Type B pancreatic cell (in vitro differentiated cells): Measurements from ENCODE around the gene LZTFL1. TPM values are rescaled to one million over a fixed set of nuclear protein-coding genes. Genes with fewer than 3 reads are reported as not detected.

Experiments used
- DNase-seq: peaks from one replicate; pipeline ENCODE4 v3.0.0; 2021; ENCODE audit warnings: mixed read lengths; ENCODE audit not compliant: unreplicated experiment; ENCODE audit errors: extremely low spot score
- H3K27ac Mint-ChIP-seq: 2 replicates; pipeline ENCODE4 v1.8.0; 2021; ENCODE audit warnings: mild to moderate bottlenecking, mixed read lengths
- H3K27me3 Mint-ChIP-seq: 2 replicates; pipeline ENCODE4 v1.8.0; 2021; ENCODE audit warnings: mixed read lengths
- H3K36me3 Mint-ChIP-seq: 2 replicates; pipeline ENCODE4 v1.8.0; 2021; ENCODE audit warnings: mixed read lengths
- H3K4me1 Mint-ChIP-seq: one replicate; pipeline ENCODE4 v1.8.0; 2021; ENCODE audit warnings: mixed read lengths; ENCODE audit not compliant: unreplicated experiment
- H3K4me3 Mint-ChIP-seq: 2 replicates; pipeline ENCODE4 v1.8.0; 2021; ENCODE audit warnings: mild to moderate bottlenecking, mixed read lengths
- H3K9me3 Mint-ChIP-seq: 2 replicates; pipeline ENCODE4 v1.8.0; 2021; ENCODE audit warnings: mixed read lengths
- total RNA-seq: library from RNA; stranded (reverse); gene quantifications from 2 replicates; pipeline ENCODE4 v1.2.1, GENCODE V29; 2021; ENCODE audit warnings: low replicate concordance
- TF ChIP-seq, protein P1 (sequence below): fragments of 200-600 bp; sonication (generic); conservative IDR thresholded peaks from 2 replicates; pipeline ENCODE4 v1.5.0; 2021; ENCODE audit warnings: antibody characterized with exemption, mild to moderate bottlenecking

Gene LZTFL1
- total RNA-seq, 1 donor from 2014 or later: 36.0 TPM

DNA sequence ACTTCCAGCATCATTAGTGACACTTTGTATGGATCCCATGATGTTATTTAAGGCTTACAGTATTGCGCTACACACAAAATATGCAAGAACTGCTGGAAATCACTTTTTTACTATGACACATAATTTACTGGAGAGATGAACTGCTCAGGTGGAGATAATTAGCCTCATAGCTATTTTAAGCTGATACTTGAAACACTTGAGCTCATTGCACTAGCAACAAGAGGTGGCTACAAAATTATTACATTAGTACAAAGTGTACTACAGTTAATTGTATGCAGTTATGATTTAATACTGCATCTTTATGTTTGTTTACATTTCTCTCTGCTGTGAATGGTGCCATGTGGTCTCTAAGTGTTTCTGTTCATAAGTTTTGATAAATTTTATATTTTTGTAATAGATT is 6.5 kb upstream of the LZTFL1 start:
- Mint-ChIP-seq H3K4me3 (no peak overlapping the region), H3K27me3 (peaks cover 90% of the 10 kb centered on the region), H3K9me3 (no peaks in the 10 kb centered on the region), H3K36me3 (no peaks in the 10 kb centered on the region), H3K4me1 (no peaks in the 10 kb centered on the region), H3K27ac (no peak overlapping the region)
- TF ChIP-seq, protein P1, sequence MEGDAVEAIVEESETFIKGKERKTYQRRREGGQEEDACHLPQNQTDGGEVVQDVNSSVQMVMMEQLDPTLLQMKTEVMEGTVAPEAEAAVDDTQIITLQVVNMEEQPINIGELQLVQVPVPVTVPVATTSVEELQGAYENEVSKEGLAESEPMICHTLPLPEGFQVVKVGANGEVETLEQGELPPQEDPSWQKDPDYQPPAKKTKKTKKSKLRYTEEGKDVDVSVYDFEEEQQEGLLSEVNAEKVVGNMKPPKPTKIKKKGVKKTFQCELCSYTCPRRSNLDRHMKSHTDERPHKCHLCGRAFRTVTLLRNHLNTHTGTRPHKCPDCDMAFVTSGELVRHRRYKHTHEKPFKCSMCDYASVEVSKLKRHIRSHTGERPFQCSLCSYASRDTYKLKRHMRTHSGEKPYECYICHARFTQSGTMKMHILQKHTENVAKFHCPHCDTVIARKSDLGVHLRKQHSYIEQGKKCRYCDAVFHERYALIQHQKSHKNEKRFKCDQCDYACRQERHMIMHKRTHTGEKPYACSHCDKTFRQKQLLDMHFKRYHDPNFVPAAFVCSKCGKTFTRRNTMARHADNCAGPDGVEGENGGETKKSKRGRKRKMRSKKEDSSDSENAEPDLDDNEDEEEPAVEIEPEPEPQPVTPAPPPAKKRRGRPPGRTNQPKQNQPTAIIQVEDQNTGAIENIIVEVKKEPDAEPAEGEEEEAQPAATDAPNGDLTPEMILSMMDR: no peak
- DNase-seq: no peak

DNA sequence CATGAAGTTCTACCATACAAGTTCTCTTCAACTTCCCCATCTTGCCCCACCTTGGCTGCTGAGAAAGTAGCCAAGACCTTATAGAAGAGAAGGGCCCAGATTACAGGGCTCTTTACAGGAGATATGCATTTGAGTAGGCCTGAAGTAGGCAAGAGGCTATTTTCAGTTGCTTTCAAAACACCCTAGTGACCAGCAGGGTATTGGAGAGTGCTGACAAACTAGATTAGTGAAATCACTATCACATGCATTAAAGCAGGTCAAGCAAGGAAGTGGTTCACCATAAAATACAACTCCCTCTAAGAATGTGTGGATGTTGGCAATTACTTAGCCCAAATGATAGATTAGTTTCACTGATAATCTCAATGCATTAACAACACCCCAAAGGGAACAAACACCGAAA is 2.7 kb upstream of the LZTFL1 start:
- peaks cover 6% of the 10 kb centered on the region for H3K4me1 Mint-ChIP-seq
- H3K9me3 Mint-ChIP-seq: no peaks in the 10 kb centered on the region
- no peak for DNase-seq
- no peak overlapping the region for H3K4me3 Mint-ChIP-seq
- peaks cover 59% of the 10 kb centered on the region for H3K27me3 Mint-ChIP-seq
- TF ChIP-seq, protein P1: no peak
- H3K36me3 Mint-ChIP-seq: peaks cover 3% of the 10 kb centered on the region
- no peak overlapping the region for H3K27ac Mint-ChIP-seq

DNA sequence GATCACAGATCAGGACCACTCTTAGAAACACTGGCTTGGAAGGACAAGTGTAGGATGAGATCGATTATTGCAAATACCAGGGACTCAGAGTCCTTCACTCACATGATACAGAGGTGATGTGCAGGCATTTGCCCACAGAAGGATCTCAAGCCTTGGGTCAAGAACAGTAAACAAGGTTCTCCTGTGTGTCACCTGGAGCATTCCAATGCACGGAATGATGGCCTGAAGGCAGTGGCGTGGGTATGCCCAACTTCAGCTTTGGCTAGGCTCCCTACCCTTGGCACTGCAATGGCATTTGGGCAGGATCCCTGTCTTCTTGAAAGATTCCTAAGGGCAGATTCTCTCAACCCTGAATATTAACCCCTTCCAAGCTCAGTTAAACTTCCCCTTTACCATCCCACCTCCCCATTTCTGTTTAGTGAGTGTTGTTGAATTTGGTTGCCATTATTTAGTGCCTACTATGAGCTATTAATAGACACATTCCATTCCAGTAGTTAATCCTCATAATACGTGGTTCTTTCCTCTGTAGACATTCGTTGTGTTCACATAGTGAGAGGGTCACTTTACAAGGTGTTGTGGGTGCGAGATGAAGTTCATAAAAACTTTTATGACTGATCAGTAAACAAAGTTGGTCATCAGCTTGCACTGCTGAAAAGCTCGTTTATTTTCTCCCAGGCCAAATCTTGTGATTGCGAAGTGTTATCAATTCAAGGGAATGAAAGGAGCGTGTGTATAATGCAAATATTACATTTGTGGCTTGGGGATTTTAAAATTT is 1.1 kb upstream of the LZTFL1 start:
- peak overlapping the region; percentile 94 for H3K4me3 Mint-ChIP-seq
- no peak overlapping the region for H3K27ac Mint-ChIP-seq
- no peaks in the 10 kb centered on the region for H3K9me3 Mint-ChIP-seq
- H3K4me1 Mint-ChIP-seq: peaks cover 11% of the 10 kb centered on the region
- no peak for DNase-seq
- H3K36me3 Mint-ChIP-seq: peaks cover 6% of the 10 kb centered on the region
- TF ChIP-seq, protein P1: no peak
- H3K27me3 Mint-ChIP-seq: peaks cover 47% of the 10 kb centered on the region

DNA sequence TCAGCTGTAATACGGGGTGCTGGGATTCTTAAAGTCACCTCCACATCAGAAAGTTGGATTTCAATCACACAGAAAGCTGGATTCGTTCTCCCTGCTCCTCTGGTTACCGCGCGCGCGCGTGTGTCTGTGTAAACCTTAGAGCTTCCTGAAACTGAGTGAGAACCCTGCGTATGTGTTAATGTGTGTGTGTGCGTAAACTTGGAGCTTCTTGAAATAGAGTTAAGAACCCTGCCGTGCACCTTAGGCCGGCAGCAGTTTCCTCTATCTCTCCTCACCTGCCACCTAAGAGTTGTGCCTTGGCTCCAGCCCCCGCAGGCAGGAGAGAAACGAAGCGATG is 531 bp downstream of the LZTFL1 start:
- TF ChIP-seq, protein P1: no peak
- Mint-ChIP-seq H3K4me3 (peak overlapping the region; percentile 94), H3K36me3 (peaks cover 12% of the 10 kb centered on the region), H3K27me3 (peaks cover 30% of the 10 kb centered on the region), H3K27ac (peak overlapping the region; percentile 90), H3K9me3 (no peaks in the 10 kb centered on the region), H3K4me1 (peaks cover 11% of the 10 kb centered on the region)
- DNase-seq: no peak

DNA sequence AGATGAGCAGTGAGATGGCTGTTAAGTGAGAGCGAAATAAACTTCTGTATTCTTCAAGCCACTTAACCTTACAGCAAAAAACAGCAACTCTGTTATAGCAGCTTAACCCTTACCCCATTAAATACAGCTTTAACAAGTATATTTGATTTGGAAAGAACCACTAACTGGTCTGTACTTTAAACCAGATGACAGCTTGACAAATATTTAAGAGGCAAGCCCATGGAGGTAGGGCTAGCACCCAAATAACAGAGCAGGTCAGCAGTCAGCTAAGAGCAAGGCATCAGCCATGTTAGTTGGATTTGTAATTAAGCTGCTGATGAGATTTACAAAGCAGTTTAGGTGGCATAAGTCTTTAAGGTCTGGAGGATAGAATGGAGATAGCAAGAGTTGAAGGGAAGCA is 3.5 kb downstream of the LZTFL1 start:
- Mint-ChIP-seq H3K4me1 (peaks cover 11% of the 10 kb centered on the region), H3K27me3 (peaks cover 3% of the 10 kb centered on the region), H3K27ac (no peak overlapping the region), H3K4me3 (no peak overlapping the region), H3K36me3 (peaks cover 16% of the 10 kb centered on the region), H3K9me3 (no peaks in the 10 kb centered on the region)
- no peak for DNase-seq
- TF ChIP-seq, protein P1: no peak
